Coronary artery (tissue), 2 donors: Measurements from ENCODE around the gene PFKM.
A peak's percentile ranks its signal among the peaks of the same experiment; 100 is the strongest.

ENCODE experiments used
- DNase-seq: peaks from one replicate; pipeline ENCODE4 v3.0.0-alpha.2; 2017; ENCODE audit warnings: low spot score
- H3K27ac ChIP-seq, 2 donors: fragments of 200-600 bp; sonication (generic); one replicate each; pipeline ENCODE4 v1.5.1; 2016 to 2019
- H3K4me3 ChIP-seq: fragments of 200-600 bp; sonication (generic); 2 replicates; pipeline ENCODE4 v1.5.1; 2016; ENCODE audit warnings: mild to moderate bottlenecking, moderate library complexity
- TF ChIP-seq, protein P1 (sequence below): fragments of 200-600 bp; sonication (generic); IDR thresholded peaks from one replicate; pipeline ENCODE4 v1.5.1; 2019; ENCODE audit warnings: antibody characterized with exemption

PFKM gene

DNA sequence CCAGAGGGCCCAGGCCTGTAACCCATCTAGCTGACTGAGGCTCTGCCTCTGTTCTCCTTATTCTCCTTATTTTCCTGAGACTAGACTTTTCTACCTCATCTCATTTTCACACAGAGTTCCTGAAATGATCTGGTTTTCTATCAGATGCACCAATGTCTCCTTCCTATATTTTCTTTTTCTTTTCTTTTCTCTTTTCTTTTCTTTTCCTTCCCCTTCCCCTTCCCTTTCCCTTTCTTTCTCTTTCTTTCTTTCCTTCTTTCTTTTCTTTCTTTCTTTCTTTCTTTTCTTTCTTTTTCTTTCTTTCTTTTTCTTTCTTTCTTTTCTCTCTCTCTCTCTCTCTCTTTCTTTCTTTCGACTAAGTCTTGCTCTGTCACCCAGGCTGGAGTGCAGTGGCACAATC is 61.3 kb downstream of the PFKM start:
- TF ChIP-seq, protein P1, sequence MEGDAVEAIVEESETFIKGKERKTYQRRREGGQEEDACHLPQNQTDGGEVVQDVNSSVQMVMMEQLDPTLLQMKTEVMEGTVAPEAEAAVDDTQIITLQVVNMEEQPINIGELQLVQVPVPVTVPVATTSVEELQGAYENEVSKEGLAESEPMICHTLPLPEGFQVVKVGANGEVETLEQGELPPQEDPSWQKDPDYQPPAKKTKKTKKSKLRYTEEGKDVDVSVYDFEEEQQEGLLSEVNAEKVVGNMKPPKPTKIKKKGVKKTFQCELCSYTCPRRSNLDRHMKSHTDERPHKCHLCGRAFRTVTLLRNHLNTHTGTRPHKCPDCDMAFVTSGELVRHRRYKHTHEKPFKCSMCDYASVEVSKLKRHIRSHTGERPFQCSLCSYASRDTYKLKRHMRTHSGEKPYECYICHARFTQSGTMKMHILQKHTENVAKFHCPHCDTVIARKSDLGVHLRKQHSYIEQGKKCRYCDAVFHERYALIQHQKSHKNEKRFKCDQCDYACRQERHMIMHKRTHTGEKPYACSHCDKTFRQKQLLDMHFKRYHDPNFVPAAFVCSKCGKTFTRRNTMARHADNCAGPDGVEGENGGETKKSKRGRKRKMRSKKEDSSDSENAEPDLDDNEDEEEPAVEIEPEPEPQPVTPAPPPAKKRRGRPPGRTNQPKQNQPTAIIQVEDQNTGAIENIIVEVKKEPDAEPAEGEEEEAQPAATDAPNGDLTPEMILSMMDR, result no peak
- Histone ChIP-seq H3K4me3 (no peak overlapping the region), H3K27ac (no peak overlapping the region)
- no peak for DNase-seq

DNA sequence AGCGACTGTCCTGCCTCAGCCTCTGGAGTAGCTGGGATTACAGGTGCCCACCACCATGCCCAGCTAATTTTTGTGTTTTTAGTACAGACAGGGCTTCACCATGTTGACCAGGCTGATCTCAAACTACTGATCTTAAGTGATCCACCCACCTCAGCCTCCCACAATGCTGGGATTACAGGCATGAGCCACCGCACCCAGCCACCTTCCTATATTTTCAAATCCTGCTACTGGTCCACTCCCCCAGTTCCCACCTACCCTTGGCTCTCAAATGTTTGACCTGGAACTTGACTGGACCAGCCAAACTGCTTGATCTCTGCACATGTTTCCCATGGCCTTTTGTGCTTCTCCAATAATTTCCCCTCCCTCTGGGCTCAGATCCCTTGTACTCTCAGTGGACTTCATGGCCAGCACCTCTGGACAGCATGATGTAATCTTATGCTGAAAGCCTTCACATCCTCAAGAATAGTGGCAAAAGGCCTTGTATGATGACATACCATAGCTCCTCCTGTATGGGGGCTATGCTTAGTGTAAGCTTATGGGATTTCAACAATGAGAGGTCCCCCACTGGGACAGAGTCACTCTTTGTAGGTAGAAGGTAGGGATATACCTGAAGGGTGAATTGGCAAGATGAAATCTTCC is 61.8 kb downstream of the PFKM start:
- TF ChIP-seq, protein P1, result no peak
- DNase-seq, result no peak

DNA sequence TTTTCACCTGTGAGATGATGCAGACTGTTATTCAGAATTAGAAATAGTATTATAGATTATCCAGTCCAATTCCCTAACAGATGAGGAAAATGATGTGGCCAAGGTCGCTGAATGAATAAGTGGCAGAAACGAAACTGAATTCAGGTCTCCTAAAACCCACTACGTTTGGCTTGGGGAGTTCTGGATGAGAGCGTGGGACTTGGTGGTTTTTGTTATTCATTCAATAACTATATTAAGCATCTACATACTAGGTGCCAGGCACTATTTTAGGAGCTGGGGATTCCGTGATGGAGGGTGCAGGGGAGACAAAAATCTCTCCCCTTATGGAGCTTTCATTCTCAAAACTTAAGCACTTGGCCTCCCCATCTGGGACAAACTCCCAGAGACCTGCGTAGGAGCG is 63.5 kb downstream of the PFKM start:
- DNase-seq, result no peak
- TF ChIP-seq, protein P1, result no peak
- peak overlapping the region in 1 of 2 donors; percentile 74 for H3K27ac ChIP-seq

More for the DNA sequence above, 61.8 kb downstream of the PFKM start:
- no peak overlapping the region for H3K27ac ChIP-seq
- H3K4me3 ChIP-seq, result no peak overlapping the region

DNA sequence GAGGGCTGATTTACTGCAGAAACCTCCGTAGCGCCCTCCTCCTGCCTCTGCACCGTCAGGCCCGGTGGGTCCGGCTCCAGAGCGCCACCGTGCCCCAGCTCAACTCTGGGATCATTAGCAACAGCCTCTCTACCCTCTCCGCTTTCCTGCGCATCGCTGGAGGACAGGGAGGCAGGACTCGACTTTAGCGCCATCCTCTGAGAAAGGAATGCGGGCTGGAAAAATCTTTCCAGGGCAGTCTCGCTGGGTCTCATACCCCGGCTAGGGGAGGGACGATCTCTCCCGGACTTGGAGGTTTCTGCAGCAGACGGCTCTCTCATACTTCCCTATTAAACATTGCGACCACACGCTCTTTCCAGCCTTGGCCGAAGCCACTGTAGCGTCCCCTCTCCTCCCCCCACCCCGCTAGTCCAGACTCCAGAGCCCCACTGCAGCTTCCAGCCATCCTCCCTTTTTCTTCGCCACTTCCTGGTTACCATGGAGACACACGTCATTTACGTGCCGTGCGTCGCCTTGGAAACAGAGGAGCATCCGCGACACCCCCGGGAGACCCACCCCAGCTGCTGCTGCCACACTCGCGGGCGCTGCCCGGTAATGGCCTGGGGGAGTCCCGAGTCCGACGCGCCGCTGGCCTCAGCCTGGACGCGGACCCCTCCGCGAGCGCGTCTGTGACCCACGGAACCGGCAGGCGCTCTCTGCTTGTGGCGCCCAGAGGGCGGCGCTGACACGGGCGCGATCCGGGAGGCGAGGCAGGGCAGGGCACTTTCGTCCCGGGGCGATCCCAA is 64.1 kb downstream of the PFKM start, which contains the start of gene CCDC184:
TSS of gene CCDC184 (plus strand) at position 554 of the 785 bp plus-strand sequence. CDS start 479 bp downstream, outside the sequence.
- peak; percentile 81 for DNase-seq
- TF ChIP-seq, protein P1, result no peak
- peak within 1 kb of the TSS; percentile 93 for H3K4me3 ChIP-seq
- H3K27ac ChIP-seq, result peak within 1 kb of the TSS in 1 of 2 donors; percentile 74

More for the DNA sequence above, 63.5 kb downstream of the PFKM start:
- peak overlapping the region; percentile 93 for H3K4me3 ChIP-seq

DNA sequence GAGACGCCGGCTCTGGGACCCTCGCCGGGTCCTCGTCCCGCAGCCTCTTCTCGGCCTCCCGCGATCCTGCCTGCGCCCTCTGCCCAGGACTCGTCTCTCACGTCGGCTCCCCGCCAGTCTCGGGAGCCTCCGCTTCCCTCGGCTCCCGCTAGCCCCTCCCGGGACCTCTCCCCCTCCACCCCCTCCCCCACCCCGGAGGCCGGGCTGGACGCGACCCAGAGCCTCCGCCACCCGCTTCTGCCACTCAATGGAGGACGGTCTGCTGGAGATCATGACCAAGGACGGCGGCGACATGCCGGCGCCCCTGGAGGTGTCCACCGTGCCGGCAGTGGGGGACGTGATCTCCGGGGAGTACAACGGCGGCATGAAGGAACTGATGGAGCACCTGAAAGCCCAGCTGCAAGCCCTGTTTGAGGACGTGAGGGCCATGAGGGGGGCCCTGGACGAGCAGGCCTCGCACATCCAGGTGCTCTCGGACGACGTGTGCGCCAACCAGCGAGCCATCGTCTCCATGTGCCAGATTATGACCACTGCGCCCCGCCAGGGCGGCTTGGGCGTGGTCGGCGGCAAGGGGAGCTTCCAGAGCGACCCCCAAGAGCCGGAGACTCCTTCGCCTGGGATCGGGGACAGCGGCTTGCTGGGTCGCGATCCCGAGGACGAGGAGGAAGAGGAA is 64.8 kb downstream of the PFKM start:
- DNase-seq, result no peak
- Histone ChIP-seq H3K4me3 (peak overlapping the region; percentile 93), H3K27ac (peak overlapping the region in 1 of 2 donors; percentile 74)
- TF ChIP-seq, protein P1, result no peak

DNA sequence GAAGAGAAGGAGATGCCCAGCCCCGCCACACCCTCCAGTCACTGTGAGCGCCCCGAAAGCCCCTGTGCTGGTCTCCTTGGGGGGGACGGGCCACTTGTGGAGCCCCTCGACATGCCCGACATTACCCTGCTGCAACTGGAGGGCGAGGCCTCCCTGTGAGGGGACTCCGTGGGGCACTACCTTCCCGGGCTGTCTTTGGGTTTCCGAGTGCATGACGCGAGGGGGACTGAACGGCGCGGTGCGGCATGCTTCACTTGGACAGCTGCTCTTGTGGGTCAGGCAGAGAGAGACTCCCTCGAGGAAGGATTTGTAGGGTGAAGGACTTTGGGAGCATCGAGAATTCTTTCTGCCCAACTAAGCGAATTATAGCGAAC is 65.4 kb downstream of the PFKM start:
- peak overlapping the region in 1 of 2 donors; percentile 74 for H3K27ac ChIP-seq
- peak overlapping the region; percentile 93 for H3K4me3 ChIP-seq
- no peak for DNase-seq
- TF ChIP-seq, protein P1, result no peak
